ENCODE measurements around the gene PSAPL1. TPM values are rescaled to one million over a fixed set of nuclear protein-coding genes. Genes with fewer than 3 reads are reported as not detected.

Gene PSAPL1
- total RNA-seq, 1 experiment from 2014 or later: not detected

DNA sequence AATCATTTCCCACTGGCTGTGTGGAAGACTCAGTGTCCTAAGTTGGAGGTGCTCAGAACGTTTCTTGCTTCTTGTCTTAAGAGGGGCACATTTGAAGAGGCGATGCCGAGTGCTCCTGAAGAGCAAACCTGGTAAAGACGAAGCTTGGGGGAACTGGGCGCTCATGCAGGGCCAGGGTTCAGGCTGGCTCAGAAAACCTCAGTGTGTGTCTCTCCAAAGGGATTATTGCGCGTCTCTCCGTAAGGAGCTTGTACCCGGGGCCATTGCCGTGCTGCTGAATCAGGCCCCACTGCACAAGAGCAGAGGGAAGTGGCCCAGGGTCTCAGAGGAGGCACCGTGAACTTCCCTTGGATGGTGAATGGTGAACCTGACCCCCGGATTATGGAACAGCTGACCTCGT, 44.4 kb downstream of the PSAPL1 start:
- POLR2A ChIA-PET: no interaction called here
- ATAC-seq: no peak
- no peak for DNase-seq (ENCODE audit: low spot score)
- Mint-ChIP-seq H3K4me1 (peaks cover 3% of the 10 kb centered on the region; the same call in 1 of the 2 replicates), H3K27ac (0 out of 2 replicates have a peak overlapping the region, but pooled peaks have one; percentile 29), H3K9me3 (peaks cover 15% of the 10 kb centered on the region), H3K36me3 (no peaks in the 10 kb centered on the region), H3K4me3 (no peak overlapping the region), H3K27me3 (ENCODE audit: low read depth) (no peaks in the 10 kb centered on the region)
- TF ChIP-seq, protein P1, sequence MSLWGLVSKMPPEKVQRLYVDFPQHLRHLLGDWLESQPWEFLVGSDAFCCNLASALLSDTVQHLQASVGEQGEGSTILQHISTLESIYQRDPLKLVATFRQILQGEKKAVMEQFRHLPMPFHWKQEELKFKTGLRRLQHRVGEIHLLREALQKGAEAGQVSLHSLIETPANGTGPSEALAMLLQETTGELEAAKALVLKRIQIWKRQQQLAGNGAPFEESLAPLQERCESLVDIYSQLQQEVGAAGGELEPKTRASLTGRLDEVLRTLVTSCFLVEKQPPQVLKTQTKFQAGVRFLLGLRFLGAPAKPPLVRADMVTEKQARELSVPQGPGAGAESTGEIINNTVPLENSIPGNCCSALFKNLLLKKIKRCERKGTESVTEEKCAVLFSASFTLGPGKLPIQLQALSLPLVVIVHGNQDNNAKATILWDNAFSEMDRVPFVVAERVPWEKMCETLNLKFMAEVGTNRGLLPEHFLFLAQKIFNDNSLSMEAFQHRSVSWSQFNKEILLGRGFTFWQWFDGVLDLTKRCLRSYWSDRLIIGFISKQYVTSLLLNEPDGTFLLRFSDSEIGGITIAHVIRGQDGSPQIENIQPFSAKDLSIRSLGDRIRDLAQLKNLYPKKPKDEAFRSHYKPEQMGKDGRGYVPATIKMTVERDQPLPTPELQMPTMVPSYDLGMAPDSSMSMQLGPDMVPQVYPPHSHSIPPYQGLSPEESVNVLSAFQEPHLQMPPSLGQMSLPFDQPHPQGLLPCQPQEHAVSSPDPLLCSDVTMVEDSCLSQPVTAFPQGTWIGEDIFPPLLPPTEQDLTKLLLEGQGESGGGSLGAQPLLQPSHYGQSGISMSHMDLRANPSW (CRISPR knock-in tag; conservative IDR thresholded peaks at IDR 0.05; ENCODE audit: low read depth): no peak
- TF ChIP-seq, protein P2, sequence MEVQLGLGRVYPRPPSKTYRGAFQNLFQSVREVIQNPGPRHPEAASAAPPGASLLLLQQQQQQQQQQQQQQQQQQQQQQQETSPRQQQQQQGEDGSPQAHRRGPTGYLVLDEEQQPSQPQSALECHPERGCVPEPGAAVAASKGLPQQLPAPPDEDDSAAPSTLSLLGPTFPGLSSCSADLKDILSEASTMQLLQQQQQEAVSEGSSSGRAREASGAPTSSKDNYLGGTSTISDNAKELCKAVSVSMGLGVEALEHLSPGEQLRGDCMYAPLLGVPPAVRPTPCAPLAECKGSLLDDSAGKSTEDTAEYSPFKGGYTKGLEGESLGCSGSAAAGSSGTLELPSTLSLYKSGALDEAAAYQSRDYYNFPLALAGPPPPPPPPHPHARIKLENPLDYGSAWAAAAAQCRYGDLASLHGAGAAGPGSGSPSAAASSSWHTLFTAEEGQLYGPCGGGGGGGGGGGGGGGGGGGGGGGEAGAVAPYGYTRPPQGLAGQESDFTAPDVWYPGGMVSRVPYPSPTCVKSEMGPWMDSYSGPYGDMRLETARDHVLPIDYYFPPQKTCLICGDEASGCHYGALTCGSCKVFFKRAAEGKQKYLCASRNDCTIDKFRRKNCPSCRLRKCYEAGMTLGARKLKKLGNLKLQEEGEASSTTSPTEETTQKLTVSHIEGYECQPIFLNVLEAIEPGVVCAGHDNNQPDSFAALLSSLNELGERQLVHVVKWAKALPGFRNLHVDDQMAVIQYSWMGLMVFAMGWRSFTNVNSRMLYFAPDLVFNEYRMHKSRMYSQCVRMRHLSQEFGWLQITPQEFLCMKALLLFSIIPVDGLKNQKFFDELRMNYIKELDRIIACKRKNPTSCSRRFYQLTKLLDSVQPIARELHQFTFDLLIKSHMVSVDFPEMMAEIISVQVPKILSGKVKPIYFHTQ (CRISPR knock-in tag; IDR thresholded peaks at IDR 0.05): no peak
- TF ChIP-seq, protein P3, sequence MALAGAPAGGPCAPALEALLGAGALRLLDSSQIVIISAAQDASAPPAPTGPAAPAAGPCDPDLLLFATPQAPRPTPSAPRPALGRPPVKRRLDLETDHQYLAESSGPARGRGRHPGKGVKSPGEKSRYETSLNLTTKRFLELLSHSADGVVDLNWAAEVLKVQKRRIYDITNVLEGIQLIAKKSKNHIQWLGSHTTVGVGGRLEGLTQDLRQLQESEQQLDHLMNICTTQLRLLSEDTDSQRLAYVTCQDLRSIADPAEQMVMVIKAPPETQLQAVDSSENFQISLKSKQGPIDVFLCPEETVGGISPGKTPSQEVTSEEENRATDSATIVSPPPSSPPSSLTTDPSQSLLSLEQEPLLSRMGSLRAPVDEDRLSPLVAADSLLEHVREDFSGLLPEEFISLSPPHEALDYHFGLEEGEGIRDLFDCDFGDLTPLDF (CRISPR knock-in tag; IDR thresholded peaks at IDR 0.05): no peak
- TF ChIP-seq, protein P4, sequence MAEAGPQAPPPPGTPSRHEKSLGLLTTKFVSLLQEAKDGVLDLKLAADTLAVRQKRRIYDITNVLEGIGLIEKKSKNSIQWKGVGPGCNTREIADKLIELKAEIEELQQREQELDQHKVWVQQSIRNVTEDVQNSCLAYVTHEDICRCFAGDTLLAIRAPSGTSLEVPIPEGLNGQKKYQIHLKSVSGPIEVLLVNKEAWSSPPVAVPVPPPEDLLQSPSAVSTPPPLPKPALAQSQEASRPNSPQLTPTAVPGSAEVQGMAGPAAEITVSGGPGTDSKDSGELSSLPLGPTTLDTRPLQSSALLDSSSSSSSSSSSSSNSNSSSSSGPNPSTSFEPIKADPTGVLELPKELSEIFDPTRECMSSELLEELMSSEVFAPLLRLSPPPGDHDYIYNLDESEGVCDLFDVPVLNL (CRISPR knock-in tag; IDR thresholded peaks at IDR 0.05; ENCODE audit: borderline replicate concordance, low read depth): no peak
- TF ChIP-seq, protein P5, sequence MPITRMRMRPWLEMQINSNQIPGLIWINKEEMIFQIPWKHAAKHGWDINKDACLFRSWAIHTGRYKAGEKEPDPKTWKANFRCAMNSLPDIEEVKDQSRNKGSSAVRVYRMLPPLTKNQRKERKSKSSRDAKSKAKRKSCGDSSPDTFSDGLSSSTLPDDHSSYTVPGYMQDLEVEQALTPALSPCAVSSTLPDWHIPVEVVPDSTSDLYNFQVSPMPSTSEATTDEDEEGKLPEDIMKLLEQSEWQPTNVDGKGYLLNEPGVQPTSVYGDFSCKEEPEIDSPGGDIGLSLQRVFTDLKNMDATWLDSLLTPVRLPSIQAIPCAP (CRISPR knock-in tag; IDR thresholded peaks at IDR 0.05): no peak
- TF ChIP-seq, protein P6, sequence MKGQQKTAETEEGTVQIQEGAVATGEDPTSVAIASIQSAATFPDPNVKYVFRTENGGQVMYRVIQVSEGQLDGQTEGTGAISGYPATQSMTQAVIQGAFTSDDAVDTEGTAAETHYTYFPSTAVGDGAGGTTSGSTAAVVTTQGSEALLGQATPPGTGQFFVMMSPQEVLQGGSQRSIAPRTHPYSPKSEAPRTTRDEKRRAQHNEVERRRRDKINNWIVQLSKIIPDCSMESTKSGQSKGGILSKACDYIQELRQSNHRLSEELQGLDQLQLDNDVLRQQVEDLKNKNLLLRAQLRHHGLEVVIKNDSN (CRISPR knock-in tag; IDR thresholded peaks at IDR 0.05): no peak
- TF ChIP-seq ELF4 (CRISPR knock-in tag; IDR thresholded peaks at IDR 0.05; ENCODE audit: low read depth) (no peak), CREB1 (CRISPR knock-in tag; IDR thresholded peaks at IDR 0.05) (no peak), ZNF138 (CRISPR knock-in tag; conservative IDR thresholded peaks at IDR 0.05) (no peak), ZBTB21 (CRISPR knock-in tag; IDR thresholded peaks at IDR 0.05; ENCODE audit: borderline replicate concordance) (no peak), TP53 (CRISPR knock-in tag; IDR thresholded peaks at IDR 0.05) (no peak), FOXK1 (CRISPR knock-in tag; IDR thresholded peaks at IDR 0.05) (no peak)
- TF ChIP-seq, protein P7, sequence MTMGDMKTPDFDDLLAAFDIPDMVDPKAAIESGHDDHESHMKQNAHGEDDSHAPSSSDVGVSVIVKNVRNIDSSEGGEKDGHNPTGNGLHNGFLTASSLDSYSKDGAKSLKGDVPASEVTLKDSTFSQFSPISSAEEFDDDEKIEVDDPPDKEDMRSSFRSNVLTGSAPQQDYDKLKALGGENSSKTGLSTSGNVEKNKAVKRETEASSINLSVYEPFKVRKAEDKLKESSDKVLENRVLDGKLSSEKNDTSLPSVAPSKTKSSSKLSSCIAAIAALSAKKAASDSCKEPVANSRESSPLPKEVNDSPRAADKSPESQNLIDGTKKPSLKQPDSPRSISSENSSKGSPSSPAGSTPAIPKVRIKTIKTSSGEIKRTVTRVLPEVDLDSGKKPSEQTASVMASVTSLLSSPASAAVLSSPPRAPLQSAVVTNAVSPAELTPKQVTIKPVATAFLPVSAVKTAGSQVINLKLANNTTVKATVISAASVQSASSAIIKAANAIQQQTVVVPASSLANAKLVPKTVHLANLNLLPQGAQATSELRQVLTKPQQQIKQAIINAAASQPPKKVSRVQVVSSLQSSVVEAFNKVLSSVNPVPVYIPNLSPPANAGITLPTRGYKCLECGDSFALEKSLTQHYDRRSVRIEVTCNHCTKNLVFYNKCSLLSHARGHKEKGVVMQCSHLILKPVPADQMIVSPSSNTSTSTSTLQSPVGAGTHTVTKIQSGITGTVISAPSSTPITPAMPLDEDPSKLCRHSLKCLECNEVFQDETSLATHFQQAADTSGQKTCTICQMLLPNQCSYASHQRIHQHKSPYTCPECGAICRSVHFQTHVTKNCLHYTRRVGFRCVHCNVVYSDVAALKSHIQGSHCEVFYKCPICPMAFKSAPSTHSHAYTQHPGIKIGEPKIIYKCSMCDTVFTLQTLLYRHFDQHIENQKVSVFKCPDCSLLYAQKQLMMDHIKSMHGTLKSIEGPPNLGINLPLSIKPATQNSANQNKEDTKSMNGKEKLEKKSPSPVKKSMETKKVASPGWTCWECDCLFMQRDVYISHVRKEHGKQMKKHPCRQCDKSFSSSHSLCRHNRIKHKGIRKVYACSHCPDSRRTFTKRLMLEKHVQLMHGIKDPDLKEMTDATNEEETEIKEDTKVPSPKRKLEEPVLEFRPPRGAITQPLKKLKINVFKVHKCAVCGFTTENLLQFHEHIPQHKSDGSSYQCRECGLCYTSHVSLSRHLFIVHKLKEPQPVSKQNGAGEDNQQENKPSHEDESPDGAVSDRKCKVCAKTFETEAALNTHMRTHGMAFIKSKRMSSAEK (CRISPR knock-in tag; IDR thresholded peaks at IDR 0.05; ENCODE audit: borderline replicate concordance): no peak
- TF ChIP-seq, protein P8, sequence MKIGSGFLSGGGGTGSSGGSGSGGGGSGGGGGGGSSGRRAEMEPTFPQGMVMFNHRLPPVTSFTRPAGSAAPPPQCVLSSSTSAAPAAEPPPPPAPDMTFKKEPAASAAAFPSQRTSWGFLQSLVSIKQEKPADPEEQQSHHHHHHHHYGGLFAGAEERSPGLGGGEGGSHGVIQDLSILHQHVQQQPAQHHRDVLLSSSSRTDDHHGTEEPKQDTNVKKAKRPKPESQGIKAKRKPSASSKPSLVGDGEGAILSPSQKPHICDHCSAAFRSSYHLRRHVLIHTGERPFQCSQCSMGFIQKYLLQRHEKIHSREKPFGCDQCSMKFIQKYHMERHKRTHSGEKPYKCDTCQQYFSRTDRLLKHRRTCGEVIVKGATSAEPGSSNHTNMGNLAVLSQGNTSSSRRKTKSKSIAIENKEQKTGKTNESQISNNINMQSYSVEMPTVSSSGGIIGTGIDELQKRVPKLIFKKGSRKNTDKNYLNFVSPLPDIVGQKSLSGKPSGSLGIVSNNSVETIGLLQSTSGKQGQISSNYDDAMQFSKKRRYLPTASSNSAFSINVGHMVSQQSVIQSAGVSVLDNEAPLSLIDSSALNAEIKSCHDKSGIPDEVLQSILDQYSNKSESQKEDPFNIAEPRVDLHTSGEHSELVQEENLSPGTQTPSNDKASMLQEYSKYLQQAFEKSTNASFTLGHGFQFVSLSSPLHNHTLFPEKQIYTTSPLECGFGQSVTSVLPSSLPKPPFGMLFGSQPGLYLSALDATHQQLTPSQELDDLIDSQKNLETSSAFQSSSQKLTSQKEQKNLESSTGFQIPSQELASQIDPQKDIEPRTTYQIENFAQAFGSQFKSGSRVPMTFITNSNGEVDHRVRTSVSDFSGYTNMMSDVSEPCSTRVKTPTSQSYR (CRISPR knock-in tag; IDR thresholded peaks at IDR 0.05): no peak
- CTCF ChIA-PET: no interaction called here
